GM23338 (cell line): ENCODE measurements around the gene SLC20A1. TPM values are rescaled to one million over a fixed set of nuclear protein-coding genes. Genes with fewer than 3 reads are reported as not detected.

Source experiments
- ATAC-seq: fragments of 200-7000 bp; cut with Tn5 transposase; 3 replicates; pipeline ENCODE4 v1.9.1; 2020
- DNase-seq: peaks from one replicate; pipeline ENCODE4 v3.0.0-alpha.2; 2015; ENCODE audit warnings: low spot score
- H2AFZ ChIP-seq: fragments of 200-600 bp; sonication (generic); 2 replicates; pipeline ENCODE4 v1.8.0; 2016; ENCODE audit warnings: antibody characterized with exemption, mild to moderate bottlenecking, moderate library complexity
- H3F3A ChIP-seq: fragments of 200-600 bp; sonication (generic); replicated peaks from 2 replicates; pipeline ENCODE4 v1.8.0; 2017; ENCODE audit warnings: antibody characterized with exemption, mixed run types, low read depth
- H3K27ac ChIP-seq: fragments of 200-600 bp; sonication (generic); 2 replicates; pipeline ENCODE4 v1.6.1; 2016; ENCODE audit warnings: low read depth
- H3K27me3 ChIP-seq: fragments of 200-600 bp; sonication (generic); 2 replicates; pipeline ENCODE4 v1.8.0; 2016; ENCODE audit warnings: mild to moderate bottlenecking, mixed run types, moderate library complexity; ENCODE audit not compliant: insufficient read depth
- H3K36me3 ChIP-seq: fragments of 200-600 bp; sonication (generic); 2 replicates; pipeline ENCODE4 v1.8.0; 2016; ENCODE audit warnings: mild to moderate bottlenecking; ENCODE audit not compliant: insufficient read depth
- H3K4me1 ChIP-seq: fragments of 200-600 bp; sonication (generic); 2 replicates; pipeline ENCODE4 v1.8.0; 2016; ENCODE audit warnings: mild to moderate bottlenecking, moderate library complexity; ENCODE audit not compliant: insufficient read depth
- H3K4me2 ChIP-seq: fragments of 200-600 bp; sonication (generic); 2 replicates; pipeline ENCODE4 v1.7.1; 2017; ENCODE audit warnings: mixed run types
- H3K4me3 ChIP-seq: fragments of 200-600 bp; sonication (generic); 2 replicates; pipeline ENCODE4 v1.6.1; 2016; ENCODE audit warnings: mixed run types
- H3K79me2 ChIP-seq: fragments of 200-600 bp; sonication (generic); replicated peaks from 2 replicates; pipeline ENCODE4 v1.8.0; 2017; ENCODE audit warnings: mild to moderate bottlenecking; ENCODE audit not compliant: insufficient read depth
- H3K9me2 ChIP-seq: fragments of 200-600 bp; sonication (generic); 2 replicates; pipeline ENCODE4 v1.8.0; 2017; ENCODE audit not compliant: insufficient read depth
- H4K20me1 ChIP-seq: fragments of 200-600 bp; sonication (generic); replicated peaks from 2 replicates; pipeline ENCODE4 v1.8.0; 2017; ENCODE audit warnings: mild to moderate bottlenecking; ENCODE audit not compliant: insufficient read depth
- H3K27ac Mint-ChIP-seq: 2 replicates; pipeline ENCODE4 v1.8.0; 2020; ENCODE audit warnings: inconsistent platforms, mild to moderate bottlenecking, moderate library complexity, mixed read lengths
- H3K27me3 Mint-ChIP-seq: 3 replicates; pipeline ENCODE4 v1.8.0; 2022; ENCODE audit warnings: low read depth, mild to moderate bottlenecking, moderate library complexity, mixed read lengths, inconsistent platforms; ENCODE audit not compliant: insufficient read depth, poor library complexity
- H3K36me3 Mint-ChIP-seq: 3 replicates; pipeline ENCODE4 v1.8.0; 2021; ENCODE audit warnings: low read depth, mild to moderate bottlenecking, inconsistent platforms, moderate library complexity, mixed read lengths
- H3K4me1 Mint-ChIP-seq: 3 replicates; pipeline ENCODE4 v1.8.0; 2020; ENCODE audit warnings: mild to moderate bottlenecking, inconsistent platforms, mixed read lengths
- H3K4me3 Mint-ChIP-seq: 3 replicates; pipeline ENCODE4 v1.8.0; 2021; ENCODE audit warnings: moderate library complexity, mild to moderate bottlenecking, inconsistent platforms, mixed read lengths
- H3K9me3 Mint-ChIP-seq: 3 replicates; pipeline ENCODE4 v1.8.0; 2020; ENCODE audit warnings: moderate library complexity, mild to moderate bottlenecking, inconsistent platforms, mixed read lengths
- CTCF ChIP-seq, 2 experiments: fragments of 200-600 bp in 1 of 2; sonication (generic) in 1 of 2; conservative IDR thresholded peaks; 2 replicates each; pipeline versions ENCODE4 v1.5.1 to v1.6.1; 2016 to 2017; ENCODE audit warnings: antibody characterized with exemption in 2 of 2, low read depth in 2 of 2, mild to moderate bottlenecking in 2 of 2, moderate library complexity in 1 of 2
- ETS1 ChIP-seq: IDR thresholded peaks from 2 replicates; pipeline ENCODE4 v1.6.1; 2016; ENCODE audit warnings: antibody characterized with exemption
- EZH2 ChIP-seq: fragments of 200-600 bp; sonication (generic); IDR thresholded peaks from one replicate; pipeline ENCODE4 v1.8.0; 2017; ENCODE audit warnings: antibody characterized with exemption, mild to moderate bottlenecking, low read depth; ENCODE audit not compliant: unreplicated experiment
- JUNB ChIP-seq: IDR thresholded peaks from one replicate; pipeline ENCODE4 v1.6.1; 2016; ENCODE audit warnings: antibody characterized with exemption; ENCODE audit not compliant: unreplicated experiment
- NANOG ChIP-seq: IDR thresholded peaks from 2 replicates; pipeline ENCODE4 v1.6.1; 2016; ENCODE audit warnings: antibody characterized with exemption, borderline replicate concordance
- REST ChIP-seq: IDR thresholded peaks from one replicate; pipeline ENCODE4 v1.6.1; 2018; ENCODE audit warnings: antibody characterized with exemption; ENCODE audit not compliant: unreplicated experiment
- STAT1 ChIP-seq: IDR thresholded peaks from one replicate; pipeline ENCODE4 v1.6.1; 2016; ENCODE audit warnings: antibody characterized with exemption; ENCODE audit not compliant: unreplicated experiment
- ZNF114 ChIP-seq: fragments of 250-450 bp; sonication (Bioruptor Pico); IDR thresholded peaks from 2 replicates; pipeline ENCODE4 v1.5.0; 2020; ENCODE audit warnings: mild to moderate bottlenecking, moderate library complexity
- ZNF462 ChIP-seq: fragments of 250-450 bp; sonication (Bioruptor Pico); IDR thresholded peaks from 2 replicates; pipeline ENCODE4 v1.5.0; 2020; ENCODE audit warnings: mild to moderate bottlenecking, moderate library complexity
- polyA plus RNA-seq: library from polyadenylated mRNA; unstranded; fragments of >200 nt; fragmentation: Nextera tagmentation; extraction: Ambion mirVana; gene quantifications from 2 replicates; pipeline ENCODE4 v1.2.1, GENCODE V29; 2016
- total RNA-seq: library from RNA; depleted of rRNA; stranded (reverse); fragments of >200 nt; shearing (Covaris generic); gene quantifications from 2 replicates; pipeline ENCODE4 v1.2.3, GENCODE V29; 2014

SLC20A1 gene
- total and polyA plus RNA-seq, 2 experiments from 2014 or later = 52.9 to 84.3 TPM

GRCh38 chr2:112669667-112670066 lies 23.9 kb downstream of the SLC20A1 start:
- Histone ChIP-seq H4K20me1 (no peaks in the 10 kb centered on the region; the same call in 1 of the 2 replicates), H3K4me3 (no peak overlapping the region), H3K27me3 (no peaks in the 10 kb centered on the region), H2AFZ (no peak overlapping the region), H3F3A (0 out of 2 replicates have a peak, but pooled peaks cover 5% of the 10 kb centered on the region), H3K79me2 (no peaks in the 10 kb centered on the region), H3K4me2 (no peak overlapping the region), H3K4me1 (no peaks in the 10 kb centered on the region), H3K9me2 (no peaks in the 10 kb centered on the region), H3K36me3 (no peaks in the 10 kb centered on the region; the same call in 1 of the 2 replicates), H3K27ac (no peak overlapping the region)
- Mint-ChIP-seq H3K27me3 (peaks cover 7% of the 10 kb centered on the region), H3K9me3 (no peaks in the 10 kb centered on the region), H3K4me3 (no peak overlapping the region), H3K4me1 (peaks cover 12% of the 10 kb centered on the region; the same call in 2 of the 3 replicates), H3K27ac (no peak overlapping the region), H3K36me3 (peaks cover 4% of the 10 kb centered on the region; the same call in 2 of the 3 replicates)
- ATAC-seq = no peak
- no peak for DNase-seq
- TF ChIP-seq CTCF (conservative IDR thresholded peaks at IDR 0.05; ENCODE audit: low read depth in 2 of 2) (no peak), ZNF114 (CRISPR knock-in tag) (no peak), ZNF462 (CRISPR knock-in tag) (no peak), EZH2 (no peak), NANOG (no peak), ETS1 (no peak), REST (no peak), JUNB (no peak), STAT1 (no peak)
